Endothelial cell of umbilical vein (primary cell): ENCODE results near the gene CLCN2. TPM values are rescaled to one million over a fixed set of nuclear protein-coding genes. Genes with fewer than 3 reads are reported as not detected.

Source experiments
- BruUV-seq: library from RNA; stranded (reverse); fragments of 400-500 nt; replicated peaks from 2 replicates; lab custom pipeline; 2021; lab: Mats Ljungman, UMichigan
- CTCF ChIA-PET: fragments of 300-600, 350-600 bp; sonication (Branson Sonifier 250); formaldehyde crosslinking; loops from one replicate; lab custom pipeline; 2021; ENCODE audit warnings: antibody characterized with exemption, inconsistent platforms; lab: Charles Lee
- POLR2A ChIA-PET: fragments of 300-600, 350-600 bp; sonication (Branson Sonifier 250); formaldehyde crosslinking; loops from one replicate; lab custom pipeline; 2021; ENCODE audit warnings: antibody characterized with exemption, inconsistent platforms; lab: Charles Lee
- DNase-seq: peaks from one replicate; pipeline ENCODE4 v3.0.0-alpha.2; 2011; ENCODE audit warnings: low read depth, low spot score
- FAIRE-seq: peaks from 2 replicates; lab custom pipeline; 2011; peaks lifted over from hg19 to GRCh38; lab: Jason Lieb, UNC
- H2AFZ ChIP-seq: 2 replicates; pipeline ENCODE4 v1.6.0; 2012; ENCODE audit warnings: low read depth, low read length, control low read depth, inconsistent platforms
- H3K27ac ChIP-seq: 2 replicates; pipeline ENCODE4 v1.5.1; 2011; ENCODE audit warnings: low read depth, mild to moderate bottlenecking, control low read depth, low read length, moderate library complexity; ENCODE audit not compliant: insufficient read depth
- H3K27me3 ChIP-seq, 2 experiments: 2 replicates each; pipeline versions ENCODE4 v1.6.0 to v1.6.1; 2011; ENCODE audit warnings: low read length in 2 of 2, mixed read lengths in 1 of 2; ENCODE audit not compliant: control insufficient read depth in 2 of 2, insufficient read depth in 2 of 2
- H3K36me3 ChIP-seq, 2 experiments: 2 replicates in 1 of 2; 3 replicates in 1 of 2; pipeline ENCODE4 v1.5.1; 2011; ENCODE audit warnings: low read length in 2 of 2, mild to moderate bottlenecking in 1 of 2, moderate library complexity in 1 of 2; ENCODE audit not compliant: control insufficient read depth in 2 of 2, insufficient read depth in 2 of 2; ENCODE audit errors: extremely low read depth in 1 of 2
- H3K4me1 ChIP-seq: 3 replicates; pipeline ENCODE4 v1.5.1; 2011; ENCODE audit warnings: mild to moderate bottlenecking, low read length; ENCODE audit not compliant: control insufficient read depth, insufficient read depth; ENCODE audit errors: extremely low read depth
- H3K4me2 ChIP-seq: 2 replicates; pipeline ENCODE4 v1.6.1; 2011; ENCODE audit warnings: low read length, control low read depth, mixed read lengths; ENCODE audit not compliant: insufficient read depth
- H3K4me3 ChIP-seq, 3 experiments: fragments of 200-600 bp in 1 of 3; sonication (generic), shearing (Covaris generic) in 1 of 3; replicated peaks in 1 of 3; 2 replicates each; pipeline ENCODE4 v1.5.1; 2011 to 2016; ENCODE audit warnings: control low read depth in 3 of 3, low read length in 3 of 3, mild to moderate bottlenecking in 2 of 3, inconsistent platforms in 1 of 3, low read depth in 1 of 3, moderate library complexity in 1 of 3; ENCODE audit not compliant: insufficient read depth in 1 of 3
- H3K79me2 ChIP-seq: 2 replicates; pipeline ENCODE4 v1.6.0; 2012; ENCODE audit warnings: low read length, inconsistent platforms; ENCODE audit not compliant: control insufficient read depth, insufficient read depth
- H3K9ac ChIP-seq: replicated peaks from 2 replicates; pipeline ENCODE3; 2011; ENCODE audit warnings: low read length, control low read depth; ENCODE audit not compliant: insufficient read depth; ENCODE audit errors: extremely low read depth
- H3K9me1 ChIP-seq: replicated peaks from 3 replicates; pipeline ENCODE4 v1.6.0; 2011; ENCODE audit warnings: mild to moderate bottlenecking, low read length; ENCODE audit not compliant: control insufficient read depth, insufficient read depth; ENCODE audit errors: extremely low read depth
- H3K9me3 ChIP-seq: replicated peaks from 2 replicates; pipeline ENCODE4 v1.5.1; 2012; ENCODE audit warnings: low read length, inconsistent platforms; ENCODE audit not compliant: control insufficient read depth, insufficient read depth
- H4K20me1 ChIP-seq: replicated peaks from 2 replicates; pipeline ENCODE3; 2011; ENCODE audit warnings: mild to moderate bottlenecking, low read length; ENCODE audit not compliant: control insufficient read depth, insufficient read depth; ENCODE audit errors: extremely low read depth
- EZH2 ChIP-seq: IDR thresholded peaks from 2 replicates; pipeline ENCODE4 v1.6.1; 2012; ENCODE audit warnings: borderline replicate concordance, low read depth, mild to moderate bottlenecking, moderate library complexity, low read length, inconsistent platforms; ENCODE audit not compliant: severe bottlenecking
- FOS ChIP-seq: IDR thresholded peaks from 2 replicates; pipeline ENCODE4 v1.6.1; 2011; ENCODE audit warnings: mild to moderate bottlenecking, low read length, moderate library complexity, borderline replicate concordance; ENCODE audit not compliant: insufficient read depth
- GATA2 ChIP-seq: IDR thresholded peaks from 2 replicates; pipeline ENCODE4 v1.7.0; 2011; ENCODE audit warnings: low read depth, mild to moderate bottlenecking, moderate library complexity, mixed read lengths, low read length; ENCODE audit not compliant: insufficient read length, insufficient read depth
- JUN ChIP-seq: IDR thresholded peaks from 2 replicates; pipeline ENCODE4 v1.6.1; 2011; ENCODE audit warnings: borderline replicate concordance, low read depth; ENCODE audit not compliant: insufficient read length, insufficient read depth
- MYC ChIP-seq: IDR thresholded peaks from one replicate; pipeline ENCODE4 v1.6.1; 2011; ENCODE audit warnings: mild to moderate bottlenecking, low read depth, low read length
- POLR2A ChIP-seq: IDR thresholded peaks from 2 replicates; pipeline ENCODE4 v1.6.1; 2012; ENCODE audit warnings: low read depth, mild to moderate bottlenecking, control low read depth, low read length
- POLR2AphosphoS5 ChIP-seq: IDR thresholded peaks from 2 replicates; pipeline ENCODE4 v1.6.1; 2012; ENCODE audit warnings: low read depth, mild to moderate bottlenecking, control low read depth, low read length, moderate library complexity; ENCODE audit not compliant: insufficient read depth
- dilution Hi-C: fragments of 300-500 bp; cut with MboI; formaldehyde crosslinking; loops from one replicate; pipeline ENCODE4 v1.15.0; 2019; ENCODE audit warnings: low sequenced_read_pairs; ENCODE audit not compliant: extremely low pct_ligation_motif_present
- intact Hi-C: fragments of 100-400 bp; cut with micrococcal nuclease; formaldehyde crosslinking; loops from one replicate; pipeline ENCODE4 v1.10.0; 2022
- polyA plus RNA-seq, 4 experiments: library from polyadenylated mRNA; depleted of rRNA in 3 of 4; stranded (reverse) in 3 of 4; unstranded in 1 of 4; fragments of >200 nt; gene quantifications; 2 replicates each; pipeline versions ENCODE4 v1.2.1 to v1.2.3, GENCODE V29; 2011 to 2012; ENCODE audit warnings: missing spikeins in 1 of 4
- total RNA-seq: library from RNA; stranded (reverse); gene quantifications from 2 replicates; pipeline ENCODE4 v1.2.3, GENCODE V29; 2021
- TF ChIP-seq, protein P1 (sequence below): IDR thresholded peaks from 2 replicates; pipeline ENCODE4 v1.6.1; 2011; ENCODE audit not compliant: insufficient read depth, insufficient read length
- TF ChIP-seq, protein P2 (sequence below), 2 donors: IDR thresholded peaks; 1 replicate in 1 of 2; 2 replicates in 1 of 2; pipeline ENCODE4 v1.5.1; 2011; ENCODE audit warnings: low read length in 2 of 2, mild to moderate bottlenecking in 2 of 2, moderate library complexity in 2 of 2, control low read depth in 1 of 2, inconsistent platforms in 1 of 2, low read depth in 1 of 2; ENCODE audit not compliant: insufficient read depth in 1 of 2; ENCODE audit errors: extremely low read depth in 1 of 2

Gene CLCN2
- total and polyA plus RNA-seq, 2 donors (not counting 3 experiments of a cell fraction or from before 2014, with no cell fraction given) = 3.5 to 6.5 TPM

DNA sequence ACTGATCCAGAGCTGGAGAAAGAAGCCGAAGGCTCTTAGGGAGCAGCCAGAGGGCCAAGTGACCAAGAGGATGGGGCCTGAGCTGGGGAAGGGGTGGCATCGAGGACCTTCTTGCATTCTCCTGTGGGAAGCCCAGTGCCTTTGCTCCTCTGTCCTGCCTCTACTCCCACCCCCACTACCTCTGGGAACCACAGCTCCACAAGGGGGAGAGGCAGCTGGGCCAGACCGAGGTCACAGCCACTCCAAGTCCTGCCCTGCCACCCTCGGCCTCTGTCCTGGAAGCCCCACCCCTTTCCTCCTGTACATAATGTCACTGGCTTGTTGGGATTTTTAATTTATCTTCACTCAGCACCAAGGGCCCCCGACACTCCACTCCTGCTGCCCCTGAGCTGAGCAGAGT is 28.0 kb upstream of the CLCN2 start:
- no peak overlapping the region for H3K9ac ChIP-seq
- no peak overlapping the region for H3K27ac ChIP-seq
- ChIA-PET CTCF (interaction anchor here (6.9 kb wide), 1 partner anchor 17 kb away, joined by 52 read pairs; no protein-coding TSS in a partner anchor), POLR2A (no interaction called here)
- H3K36me3 ChIP-seq = no peaks in the 10 kb centered on the region
- H3K9me1 ChIP-seq = no peaks in the 10 kb centered on the region
- DNase-seq = no peak
- no peak overlapping the region for H2AFZ ChIP-seq
- no peak overlapping the region for H3K4me2 ChIP-seq
- no peaks in the 10 kb centered on the region for H3K4me1 ChIP-seq
- H3K79me2 ChIP-seq = no peaks in the 10 kb centered on the region
- TF ChIP-seq, protein P1, sequence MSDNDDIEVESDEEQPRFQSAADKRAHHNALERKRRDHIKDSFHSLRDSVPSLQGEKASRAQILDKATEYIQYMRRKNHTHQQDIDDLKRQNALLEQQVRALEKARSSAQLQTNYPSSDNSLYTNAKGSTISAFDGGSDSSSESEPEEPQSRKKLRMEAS = no peak
- TF ChIP-seq FOS (no peak), MYC (no peak), POLR2A (no peak), POLR2AphosphoS5 (no peak), JUN (no peak), GATA2 (no peak), EZH2 (no peak)
- TF ChIP-seq, protein P2, sequence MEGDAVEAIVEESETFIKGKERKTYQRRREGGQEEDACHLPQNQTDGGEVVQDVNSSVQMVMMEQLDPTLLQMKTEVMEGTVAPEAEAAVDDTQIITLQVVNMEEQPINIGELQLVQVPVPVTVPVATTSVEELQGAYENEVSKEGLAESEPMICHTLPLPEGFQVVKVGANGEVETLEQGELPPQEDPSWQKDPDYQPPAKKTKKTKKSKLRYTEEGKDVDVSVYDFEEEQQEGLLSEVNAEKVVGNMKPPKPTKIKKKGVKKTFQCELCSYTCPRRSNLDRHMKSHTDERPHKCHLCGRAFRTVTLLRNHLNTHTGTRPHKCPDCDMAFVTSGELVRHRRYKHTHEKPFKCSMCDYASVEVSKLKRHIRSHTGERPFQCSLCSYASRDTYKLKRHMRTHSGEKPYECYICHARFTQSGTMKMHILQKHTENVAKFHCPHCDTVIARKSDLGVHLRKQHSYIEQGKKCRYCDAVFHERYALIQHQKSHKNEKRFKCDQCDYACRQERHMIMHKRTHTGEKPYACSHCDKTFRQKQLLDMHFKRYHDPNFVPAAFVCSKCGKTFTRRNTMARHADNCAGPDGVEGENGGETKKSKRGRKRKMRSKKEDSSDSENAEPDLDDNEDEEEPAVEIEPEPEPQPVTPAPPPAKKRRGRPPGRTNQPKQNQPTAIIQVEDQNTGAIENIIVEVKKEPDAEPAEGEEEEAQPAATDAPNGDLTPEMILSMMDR (IDR thresholded peaks at IDR 0.05; ENCODE audit: extremely low read depth in 1 of 2, insufficient read depth in 1 of 2, low read depth in 1 of 2, low read length in 2 of 2) = no peak
- H3K4me3 ChIP-seq = no peak overlapping the region
- no peaks in the 10 kb centered on the region for H4K20me1 ChIP-seq
- no TSS peak for BruUV-seq
- intact Hi-C loops = no loop called here
- peaks cover 12 to 18% of the 10 kb centered on the region in 2 experiments for H3K27me3 ChIP-seq
- dilution Hi-C loops = no loop called here
- no peak for FAIRE-seq
- H3K9me3 ChIP-seq = no peaks in the 10 kb centered on the region
